SJSA1 (cell line): ENCODE data around the gene OR1F1. TPM values are rescaled to one million over a fixed set of nuclear protein-coding genes. Genes with fewer than 3 reads are reported as not detected.

Experiments used
- DNase-seq, 2 experiments: peaks; one replicate each; pipeline ENCODE4 v3.0.0-alpha.2; 2015 to 2020; ENCODE audit warnings: low spot score in 2 of 2, low read depth in 1 of 2
- H3K27ac ChIP-seq: fragments of 250-450 bp; sonication (Bioruptor Pico); 2 replicates; pipeline ENCODE4 v1.5.1; 2020; ENCODE audit warnings: mild to moderate bottlenecking, moderate library complexity
- H3K27me3 ChIP-seq: fragments of 250-450 bp; sonication (Bioruptor Pico); replicated peaks from 2 replicates; pipeline ENCODE4 v1.5.1; 2020; ENCODE audit warnings: mild to moderate bottlenecking, moderate library complexity
- H3K36me3 ChIP-seq: fragments of 250-450 bp; sonication (Bioruptor Pico); 2 replicates; pipeline ENCODE4 v1.5.1; 2020; ENCODE audit warnings: mild to moderate bottlenecking
- H3K4me1 ChIP-seq: fragments of 250-450 bp; sonication (Bioruptor Pico); replicated peaks from 2 replicates; pipeline ENCODE4 v1.6.1; 2021; ENCODE audit warnings: mild to moderate bottlenecking
- H3K4me3 ChIP-seq: fragments of 250-450 bp; sonication (Bioruptor Pico); 2 replicates; pipeline ENCODE4 v1.5.1; 2020; ENCODE audit warnings: mild to moderate bottlenecking
- H3K9me3 ChIP-seq: fragments of 250-450 bp; sonication (Bioruptor Pico); replicated peaks from 2 replicates; pipeline ENCODE4 v1.5.1; 2020; ENCODE audit warnings: mild to moderate bottlenecking
- total RNA-seq: library from RNA; depleted of rRNA; stranded (reverse); fragments of >200 nt; shearing (Covaris generic); gene quantifications from 2 replicates; pipeline ENCODE4 v1.2.3, GENCODE V29; 2014

The OR1F1 gene
- total RNA-seq, 1 experiment from 2014 or later = not detected

DNA sequence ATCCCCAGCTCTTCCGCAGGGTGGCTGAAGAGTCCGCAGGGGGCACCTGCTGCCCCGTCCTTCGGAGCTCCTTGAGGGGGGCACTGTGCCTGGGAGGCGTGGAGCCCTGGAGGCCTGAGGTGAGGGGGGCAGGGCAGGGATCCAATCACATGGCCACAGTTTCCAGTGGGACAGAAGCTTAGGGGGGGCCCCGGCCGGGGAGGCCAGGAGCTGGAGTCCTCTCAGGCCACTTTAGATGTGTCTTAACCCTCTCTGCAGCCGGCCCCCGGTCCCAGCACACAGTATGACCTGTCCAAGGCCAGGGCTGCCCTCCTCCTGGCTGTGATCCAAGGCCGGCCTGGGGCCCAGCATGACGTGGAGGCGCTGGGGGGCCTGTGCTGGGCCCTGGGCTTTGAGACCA, 42.3 kb upstream of the OR1F1 start:
- Histone ChIP-seq H3K4me3 (no peak overlapping the region), H3K9me3 (no peaks in the 10 kb centered on the region), H3K27me3 (no peaks in the 10 kb centered on the region), H3K4me1 (peaks cover 10% of the 10 kb centered on the region), H3K36me3 (peaks cover 20% of the 10 kb centered on the region), H3K27ac (no peak overlapping the region)
- DNase-seq = no peak

DNA sequence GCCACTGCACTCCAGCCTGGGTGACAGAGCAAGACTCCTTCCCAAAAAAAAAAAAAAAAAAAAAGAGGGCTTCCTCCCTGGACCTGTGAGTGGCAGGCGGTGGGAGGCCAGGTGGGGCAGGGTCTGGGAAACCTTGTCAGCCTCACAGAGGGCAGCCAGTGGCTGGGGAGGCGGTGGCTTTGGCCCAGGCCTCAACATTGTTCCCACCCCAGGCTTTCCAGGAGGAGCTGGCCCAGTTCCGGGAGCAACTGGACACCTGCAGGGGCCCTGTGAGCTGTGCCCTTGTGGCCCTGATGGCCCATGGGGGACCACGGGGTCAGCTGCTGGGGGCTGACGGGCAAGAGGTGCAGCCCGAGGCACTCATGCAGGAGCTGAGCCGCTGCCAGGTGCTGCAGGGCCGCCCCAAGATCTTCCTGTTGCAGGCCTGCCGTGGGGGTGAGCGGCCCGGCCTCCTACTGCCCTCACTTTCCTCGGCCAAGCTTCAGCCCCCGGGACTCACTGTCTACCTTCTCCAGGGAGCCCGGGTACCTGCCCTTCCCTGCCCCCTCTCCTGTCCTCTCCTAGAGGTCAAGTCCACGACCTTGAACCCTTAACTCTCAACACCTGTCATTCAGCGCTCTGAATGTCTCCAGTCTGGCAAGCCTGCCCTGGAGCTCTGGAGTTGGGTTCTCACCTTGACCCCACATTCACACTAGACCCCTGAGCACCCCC, 40.8 kb upstream of the OR1F1 start:
- Histone ChIP-seq H3K36me3 (peaks cover 8% of the 10 kb centered on the region), H3K9me3 (no peaks in the 10 kb centered on the region), H3K4me1 (peaks cover 14% of the 10 kb centered on the region), H3K27ac (no peak overlapping the region), H3K4me3 (no peak overlapping the region), H3K27me3 (no peaks in the 10 kb centered on the region)
- DNase-seq = no peak

DNA sequence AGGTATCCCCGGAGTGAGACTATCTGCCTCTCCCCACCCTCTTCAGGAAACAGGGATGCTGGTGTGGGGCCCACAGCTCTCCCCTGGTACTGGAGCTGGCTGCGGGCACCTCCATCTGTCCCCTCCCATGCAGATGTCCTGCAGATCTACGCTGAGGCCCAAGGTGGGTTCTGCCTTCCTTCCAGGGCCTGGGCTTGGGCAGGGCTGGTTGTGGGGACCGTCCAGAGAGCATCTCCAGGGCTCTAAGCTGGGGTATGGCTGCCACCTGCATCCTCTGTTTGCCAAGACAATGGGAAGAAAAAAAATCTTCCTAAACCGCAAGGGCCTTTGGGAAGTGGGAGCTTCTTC, 40.3 kb upstream of the OR1F1 start:
- peaks cover 2% of the 10 kb centered on the region; the same call in 1 of the 2 replicates for H3K36me3 ChIP-seq
- H3K27ac ChIP-seq = no peak overlapping the region
- H3K27me3 ChIP-seq = no peaks in the 10 kb centered on the region
- H3K4me1 ChIP-seq = peaks cover 18% of the 10 kb centered on the region
- H3K9me3 ChIP-seq = no peaks in the 10 kb centered on the region
- H3K4me3 ChIP-seq = no peak overlapping the region
- no peak for DNase-seq

DNA sequence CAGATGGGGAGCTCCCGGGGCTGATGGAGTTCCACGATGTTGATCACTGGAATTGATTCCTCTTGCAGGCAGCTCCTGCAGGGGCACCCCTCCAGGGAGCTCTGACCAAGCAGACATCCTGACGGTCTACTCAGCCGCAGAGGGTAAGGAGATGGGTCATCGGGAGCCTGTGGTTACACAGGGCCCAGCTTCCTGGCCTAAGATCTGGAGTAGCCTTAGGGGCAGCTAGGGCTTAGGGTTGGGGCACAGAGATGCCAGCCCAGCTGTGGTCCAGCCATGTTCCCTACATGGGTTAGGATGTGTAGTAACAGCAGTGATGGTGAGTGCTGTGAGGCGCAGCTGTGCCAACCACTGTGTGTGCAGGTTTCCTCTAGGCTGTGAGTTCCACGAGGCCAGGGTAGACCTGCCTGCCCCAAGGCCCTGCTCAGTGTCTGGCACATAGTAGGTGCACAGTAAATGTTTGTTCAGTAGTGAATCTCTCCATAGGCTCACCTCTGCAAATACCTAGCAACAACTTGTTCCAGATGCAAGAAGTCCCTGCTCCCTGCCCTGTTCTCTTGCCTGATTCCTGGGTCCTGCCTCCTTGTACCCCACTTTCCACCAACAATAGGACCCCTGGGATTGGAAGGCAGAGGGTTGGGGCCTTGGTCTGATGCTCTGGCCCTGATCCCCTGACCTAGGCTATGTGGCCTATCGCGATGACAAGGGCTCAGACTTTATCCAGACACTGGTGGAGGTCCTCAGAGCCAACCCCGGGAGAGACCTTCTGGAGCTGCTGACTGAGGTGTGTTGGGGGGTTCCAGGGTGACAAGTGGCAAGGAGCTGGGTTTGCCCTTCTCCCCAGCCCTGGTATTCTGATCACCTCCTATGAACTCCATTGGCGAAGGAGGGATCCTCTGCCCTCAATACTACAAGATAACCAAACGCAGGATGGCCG, 39.5 kb upstream of the OR1F1 start:
- Histone ChIP-seq H3K4me1 (peaks cover 18% of the 10 kb centered on the region), H3K4me3 (no peak overlapping the region), H3K36me3 (no peaks in the 10 kb centered on the region), H3K27me3 (no peaks in the 10 kb centered on the region), H3K9me3 (no peaks in the 10 kb centered on the region), H3K27ac (no peak overlapping the region)
- no peak for DNase-seq

DNA sequence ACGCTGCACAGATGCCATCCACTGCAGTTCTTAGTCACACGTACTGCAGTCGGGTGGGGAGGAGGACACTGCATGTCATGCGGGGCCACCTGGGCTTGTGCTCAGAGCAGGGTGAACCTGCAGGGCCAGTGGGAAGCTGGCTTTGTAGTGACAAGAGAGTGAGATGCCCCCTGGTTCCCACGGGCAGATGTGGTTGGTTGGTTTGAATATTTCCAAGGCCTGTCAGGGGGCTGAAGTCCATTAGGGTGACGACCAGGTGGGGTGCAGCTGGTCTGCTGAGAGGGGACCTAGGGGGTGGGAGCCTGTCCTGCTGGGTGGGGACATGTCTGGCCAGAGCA, 38.8 kb upstream of the OR1F1 start:
- no peaks in the 10 kb centered on the region for H3K9me3 ChIP-seq
- H3K27me3 ChIP-seq = no peaks in the 10 kb centered on the region
- no peak for DNase-seq
- peaks cover 18% of the 10 kb centered on the region for H3K4me1 ChIP-seq
- H3K4me3 ChIP-seq = no peak overlapping the region
- H3K36me3 ChIP-seq = no peaks in the 10 kb centered on the region
- no peak overlapping the region for H3K27ac ChIP-seq

DNA sequence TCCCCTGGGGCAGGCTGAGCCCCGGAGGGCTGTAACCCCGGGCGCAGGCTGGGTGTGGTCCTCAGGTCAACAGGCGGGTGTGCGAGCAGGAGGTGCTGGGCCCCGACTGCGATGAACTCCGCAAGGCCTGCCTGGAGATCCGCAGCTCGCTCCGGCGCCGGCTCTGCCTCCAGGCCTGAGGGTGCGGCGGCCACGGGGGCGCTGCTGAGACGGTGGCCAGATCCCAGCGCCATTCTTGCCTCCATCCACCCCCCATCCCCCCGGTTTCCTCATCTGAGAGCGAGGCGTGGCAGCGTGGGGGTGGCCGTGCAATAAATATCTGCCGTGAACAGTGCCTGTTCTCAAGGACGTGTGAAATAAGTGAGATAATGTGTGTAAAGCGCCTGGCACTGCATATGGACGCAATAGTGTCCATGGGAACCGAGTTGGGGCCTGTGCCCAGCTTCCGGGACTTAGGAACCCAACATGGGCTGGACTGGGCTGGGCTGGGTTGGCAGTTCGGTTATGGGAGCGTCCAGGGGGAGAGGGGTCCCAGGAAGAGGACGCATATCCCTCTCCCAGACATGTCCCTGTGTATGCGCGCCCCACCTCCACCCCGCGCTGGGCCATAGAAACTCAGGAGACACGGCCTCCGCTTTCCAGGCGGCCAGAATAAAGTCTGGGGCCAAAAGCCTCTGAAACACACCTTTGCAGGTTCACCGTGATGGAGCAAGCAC, 38.2 kb upstream of the OR1F1 start:
- Histone ChIP-seq H3K27me3 (no peaks in the 10 kb centered on the region), H3K4me1 (peaks cover 18% of the 10 kb centered on the region), H3K36me3 (no peaks in the 10 kb centered on the region), H3K27ac (peak overlapping the region; percentile 1; the same call in 1 of the 2 replicates), H3K4me3 (peak overlapping the region; percentile 44), H3K9me3 (no peaks in the 10 kb centered on the region)
- DNase-seq = peak; percentile 70 to 71

DNA sequence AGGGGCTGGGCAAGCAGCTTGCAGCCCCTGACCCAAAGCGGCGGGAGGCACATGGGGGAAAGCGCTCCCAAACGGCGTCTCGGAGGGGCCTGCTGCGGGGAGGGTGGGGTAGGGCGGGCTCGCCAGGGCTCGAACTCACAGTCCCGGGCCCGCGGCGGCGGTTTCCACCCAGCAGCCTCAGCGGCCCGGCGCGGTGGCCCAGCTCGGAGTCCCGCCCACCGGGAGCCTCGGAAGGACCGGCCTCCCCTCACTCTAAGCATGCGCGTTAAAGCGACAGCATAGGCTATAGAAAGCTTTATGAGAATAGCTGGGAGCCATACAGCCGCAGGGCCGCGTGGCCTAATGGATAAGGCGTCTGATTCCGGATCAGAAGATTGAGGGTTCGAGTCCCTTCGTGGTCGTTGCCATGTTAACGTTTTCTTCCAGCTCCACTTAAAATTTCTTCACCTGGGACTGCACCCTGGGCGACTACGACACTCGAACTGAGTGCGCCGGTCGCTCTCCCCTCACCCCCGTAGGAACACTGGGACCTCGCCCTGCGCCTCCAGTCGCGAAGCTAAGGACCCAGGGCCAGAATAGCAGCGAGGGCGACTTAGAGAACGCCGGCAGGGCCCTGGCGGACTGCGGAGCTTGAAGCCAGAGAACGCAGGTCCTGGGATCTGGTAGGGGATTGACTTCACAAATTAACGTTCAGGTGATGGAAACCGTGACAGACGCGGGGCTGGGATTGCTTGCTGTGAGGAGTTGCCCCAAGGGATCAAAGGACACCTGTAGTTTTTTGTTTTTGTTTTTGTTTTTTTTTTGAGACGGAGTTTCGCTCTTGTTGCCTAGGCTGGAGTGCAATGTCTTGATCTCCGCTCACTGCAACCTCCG, 37.4 kb upstream of the OR1F1 start:
- H3K36me3 ChIP-seq = no peaks in the 10 kb centered on the region
- peak; percentile 97 to 99 for DNase-seq
- peak overlapping the region; percentile 44 for H3K4me3 ChIP-seq
- no peaks in the 10 kb centered on the region for H3K9me3 ChIP-seq
- H3K27me3 ChIP-seq = no peaks in the 10 kb centered on the region
- H3K4me1 ChIP-seq = peaks cover 18% of the 10 kb centered on the region
- no peak overlapping the region; the same call in 1 of the 2 replicates for H3K27ac ChIP-seq

DNA sequence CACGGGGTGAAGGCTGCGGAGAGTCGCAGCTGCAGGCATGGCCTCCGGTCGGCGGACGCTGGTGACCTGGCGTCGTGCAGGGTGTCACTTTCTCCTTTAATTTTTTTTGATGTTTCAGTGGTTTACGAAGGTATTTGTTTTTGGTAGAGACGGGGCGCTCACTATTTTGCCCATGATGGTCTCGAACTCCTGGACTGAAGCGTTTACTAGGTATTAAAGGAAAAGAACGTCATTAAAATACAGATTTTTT, 36.1 kb upstream of the OR1F1 start:
- H3K4me3 ChIP-seq = peak overlapping the region; percentile 39
- no peaks in the 10 kb centered on the region for H3K36me3 ChIP-seq
- no peaks in the 10 kb centered on the region for H3K9me3 ChIP-seq
- no peak overlapping the region for H3K27ac ChIP-seq
- H3K4me1 ChIP-seq = peaks cover 18% of the 10 kb centered on the region
- no peaks in the 10 kb centered on the region for H3K27me3 ChIP-seq
- peak in 1 of 2 experiments; percentile 45 for DNase-seq

DNA sequence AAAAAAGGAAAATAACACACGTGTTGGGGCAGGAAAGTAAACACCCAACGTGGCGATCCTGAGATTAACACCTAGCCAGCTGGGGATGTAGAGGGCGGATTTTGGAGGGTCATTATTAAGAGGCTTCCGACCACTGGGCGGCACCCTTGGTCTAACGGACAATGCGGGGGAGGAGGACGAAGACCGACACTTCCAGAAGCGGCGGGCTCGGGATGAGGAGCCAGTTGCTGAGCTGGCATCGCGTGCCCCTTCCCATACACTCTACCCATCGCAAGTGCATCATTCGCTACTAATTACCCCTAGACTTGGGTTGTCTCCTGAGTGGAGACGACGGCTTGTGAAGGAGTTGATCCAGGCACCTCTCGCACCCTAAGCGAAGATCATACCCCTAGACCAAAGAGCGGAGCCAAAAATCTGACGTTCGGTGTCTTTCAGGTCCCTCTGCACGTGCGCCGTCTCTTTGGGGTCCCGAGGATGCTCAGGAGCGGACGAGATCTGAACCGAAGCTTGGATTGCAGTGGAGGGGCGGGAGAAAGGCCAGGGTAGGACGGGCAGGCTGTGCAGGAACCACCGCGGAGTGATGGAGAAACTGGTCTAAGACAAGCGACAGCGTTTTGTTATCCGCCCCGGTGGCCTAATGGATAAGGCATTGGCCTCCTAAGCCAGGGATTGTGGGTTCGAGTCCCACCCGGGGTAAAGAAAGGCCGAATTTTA, 35.6 kb upstream of the OR1F1 start:
- Histone ChIP-seq H3K4me1 (peaks cover 18% of the 10 kb centered on the region), H3K9me3 (no peaks in the 10 kb centered on the region), H3K4me3 (peak overlapping the region; percentile 39), H3K36me3 (no peaks in the 10 kb centered on the region), H3K27me3 (no peaks in the 10 kb centered on the region), H3K27ac (no peak overlapping the region)
- DNase-seq = peak; percentile 92 to 94

DNA sequence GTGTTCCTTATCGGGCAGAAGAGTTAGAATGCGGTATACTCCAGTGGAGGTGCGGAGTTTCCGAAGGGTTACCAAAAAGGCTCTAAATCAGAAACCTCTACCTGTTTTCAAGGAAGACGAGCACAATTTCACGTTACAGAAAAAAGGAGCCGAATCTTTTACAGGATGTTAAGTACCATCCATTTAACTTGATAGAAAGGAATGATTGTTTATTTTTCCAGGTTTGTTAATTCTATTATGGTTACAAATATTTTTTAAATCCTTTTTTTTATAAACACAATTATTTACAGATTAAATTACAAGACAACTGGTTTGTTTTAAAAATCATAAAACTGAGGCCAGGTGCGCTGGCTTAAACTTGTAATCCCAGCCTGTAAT, 35.0 kb upstream of the OR1F1 start:
- Histone ChIP-seq H3K4me3 (no peak overlapping the region), H3K36me3 (no peaks in the 10 kb centered on the region)

DNA sequence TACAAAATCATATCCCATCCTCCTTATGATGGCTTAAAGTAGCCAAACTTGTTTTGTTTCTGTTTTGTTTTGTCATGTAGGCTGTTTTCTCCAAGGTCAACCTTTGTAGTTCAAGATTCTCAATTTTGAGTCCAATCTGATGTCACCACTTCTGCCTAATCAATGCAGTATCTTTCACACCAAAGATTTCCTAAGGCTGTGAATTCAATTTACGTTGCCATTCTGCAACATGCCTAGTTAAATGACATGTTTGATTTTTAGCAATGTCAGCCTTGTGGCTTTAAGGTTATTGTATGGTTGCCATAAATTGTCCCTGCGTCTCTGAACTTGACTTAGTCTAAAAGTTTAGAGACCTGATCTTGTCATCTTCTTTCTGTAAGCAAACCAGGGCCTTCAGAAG, 32.8 kb upstream of the OR1F1 start:
- H3K4me1 ChIP-seq = peaks cover 25% of the 10 kb centered on the region
- no peaks in the 10 kb centered on the region for H3K27me3 ChIP-seq
- H3K4me3 ChIP-seq = no peak overlapping the region
- no peak overlapping the region for H3K27ac ChIP-seq
- no peaks in the 10 kb centered on the region; the same call in 1 of the 2 replicates for H3K36me3 ChIP-seq
- H3K9me3 ChIP-seq = no peaks in the 10 kb centered on the region
- no peak for DNase-seq

More for the DNA sequence above, 35.0 kb upstream of the OR1F1 start:
- no peak overlapping the region for H3K27ac ChIP-seq
- H3K27me3 ChIP-seq = no peaks in the 10 kb centered on the region
- no peak for DNase-seq
- no peaks in the 10 kb centered on the region for H3K9me3 ChIP-seq
- H3K4me1 ChIP-seq = peaks cover 23% of the 10 kb centered on the region

DNA sequence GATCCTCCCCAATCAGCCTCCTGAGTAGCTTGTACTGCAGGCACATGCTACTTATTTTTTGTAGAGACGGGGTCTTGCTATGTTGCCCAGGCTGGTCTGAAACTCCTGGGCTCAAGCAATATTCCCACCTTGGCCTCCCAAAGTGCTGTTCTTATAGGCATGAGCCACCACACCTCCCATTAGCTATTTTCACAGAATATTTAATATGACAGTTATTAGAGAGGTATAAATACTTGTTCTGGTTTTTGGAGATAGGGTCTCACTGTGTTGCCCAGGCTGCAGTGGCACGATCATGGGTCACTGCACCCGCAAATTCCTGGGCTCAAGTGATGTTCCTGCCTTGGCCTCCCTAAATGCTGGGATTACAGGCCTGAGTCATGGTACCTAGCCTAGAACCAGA, 32.0 kb upstream of the OR1F1 start:
- H3K9me3 ChIP-seq = no peaks in the 10 kb centered on the region
- H3K27ac ChIP-seq = no peak overlapping the region
- peaks cover 25% of the 10 kb centered on the region for H3K4me1 ChIP-seq
- DNase-seq = no peak
- no peaks in the 10 kb centered on the region; the same call in 1 of the 2 replicates for H3K36me3 ChIP-seq
- no peaks in the 10 kb centered on the region for H3K27me3 ChIP-seq
- H3K4me3 ChIP-seq = no peak overlapping the region
